ENCODE data around the gene CYB561D1. TPM values are rescaled to one million over a fixed set of nuclear protein-coding genes. Genes with fewer than 3 reads are reported as not detected.

The CYB561D1 gene
- total RNA-seq, 1 donor from 2014 or later: 11.1 TPM

DNA sequence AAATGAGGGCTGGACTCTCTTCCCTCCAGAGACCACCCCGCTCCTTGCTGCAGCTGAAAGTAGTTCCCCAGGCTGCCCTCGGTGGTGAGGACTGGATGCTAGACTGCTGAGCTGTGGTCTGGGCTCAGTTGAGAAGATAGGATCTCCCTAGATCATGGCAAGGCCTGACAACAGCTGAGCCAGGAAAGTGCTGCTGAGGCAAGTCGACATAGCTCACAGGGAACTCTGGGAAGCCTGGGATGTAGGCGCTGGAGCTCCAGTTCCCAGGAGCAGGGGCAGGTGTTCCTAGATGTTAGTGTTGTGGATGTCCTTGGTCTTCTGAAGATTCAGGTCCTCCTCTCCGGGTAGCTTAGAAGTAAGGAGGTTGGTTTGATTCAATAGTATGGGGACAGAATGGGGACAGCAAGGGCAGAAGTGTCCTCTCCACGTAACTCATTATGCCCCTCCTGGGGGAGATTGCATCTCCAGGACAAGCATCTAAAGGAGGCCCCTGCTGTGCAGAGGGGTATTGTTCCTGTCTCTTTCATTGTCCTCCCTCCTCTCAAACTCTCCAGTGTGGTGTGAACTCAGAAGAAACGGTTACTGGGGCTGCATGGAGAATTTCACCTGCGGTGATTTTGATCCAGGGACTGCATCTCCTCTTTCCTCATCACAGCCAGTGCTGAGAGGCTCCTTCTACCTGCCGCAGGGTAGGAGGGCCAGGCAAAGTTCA lies 3.7 kb downstream of the CYB561D1 start:
- no peak for DNase-seq (ENCODE audit: low spot score, unreplicated experiment)
- Mint-ChIP-seq H3K4me1 (ENCODE audit: low read depth) (no peaks in the 10 kb centered on the region), H3K4me3 (ENCODE audit: low read depth) (no peak overlapping the region), H3K9me3 (ENCODE audit: low read depth) (no peaks in the 10 kb centered on the region), H3K27ac (no peak overlapping the region), H3K27me3 (no peaks in the 10 kb centered on the region), H3K36me3 (ENCODE audit: insufficient read depth) (peaks cover 3% of the 10 kb centered on the region)
- TF ChIP-seq, protein P1, sequence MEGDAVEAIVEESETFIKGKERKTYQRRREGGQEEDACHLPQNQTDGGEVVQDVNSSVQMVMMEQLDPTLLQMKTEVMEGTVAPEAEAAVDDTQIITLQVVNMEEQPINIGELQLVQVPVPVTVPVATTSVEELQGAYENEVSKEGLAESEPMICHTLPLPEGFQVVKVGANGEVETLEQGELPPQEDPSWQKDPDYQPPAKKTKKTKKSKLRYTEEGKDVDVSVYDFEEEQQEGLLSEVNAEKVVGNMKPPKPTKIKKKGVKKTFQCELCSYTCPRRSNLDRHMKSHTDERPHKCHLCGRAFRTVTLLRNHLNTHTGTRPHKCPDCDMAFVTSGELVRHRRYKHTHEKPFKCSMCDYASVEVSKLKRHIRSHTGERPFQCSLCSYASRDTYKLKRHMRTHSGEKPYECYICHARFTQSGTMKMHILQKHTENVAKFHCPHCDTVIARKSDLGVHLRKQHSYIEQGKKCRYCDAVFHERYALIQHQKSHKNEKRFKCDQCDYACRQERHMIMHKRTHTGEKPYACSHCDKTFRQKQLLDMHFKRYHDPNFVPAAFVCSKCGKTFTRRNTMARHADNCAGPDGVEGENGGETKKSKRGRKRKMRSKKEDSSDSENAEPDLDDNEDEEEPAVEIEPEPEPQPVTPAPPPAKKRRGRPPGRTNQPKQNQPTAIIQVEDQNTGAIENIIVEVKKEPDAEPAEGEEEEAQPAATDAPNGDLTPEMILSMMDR (IDR thresholded peaks at IDR 0.05; ENCODE audit: unreplicated experiment): no peak

DNA sequence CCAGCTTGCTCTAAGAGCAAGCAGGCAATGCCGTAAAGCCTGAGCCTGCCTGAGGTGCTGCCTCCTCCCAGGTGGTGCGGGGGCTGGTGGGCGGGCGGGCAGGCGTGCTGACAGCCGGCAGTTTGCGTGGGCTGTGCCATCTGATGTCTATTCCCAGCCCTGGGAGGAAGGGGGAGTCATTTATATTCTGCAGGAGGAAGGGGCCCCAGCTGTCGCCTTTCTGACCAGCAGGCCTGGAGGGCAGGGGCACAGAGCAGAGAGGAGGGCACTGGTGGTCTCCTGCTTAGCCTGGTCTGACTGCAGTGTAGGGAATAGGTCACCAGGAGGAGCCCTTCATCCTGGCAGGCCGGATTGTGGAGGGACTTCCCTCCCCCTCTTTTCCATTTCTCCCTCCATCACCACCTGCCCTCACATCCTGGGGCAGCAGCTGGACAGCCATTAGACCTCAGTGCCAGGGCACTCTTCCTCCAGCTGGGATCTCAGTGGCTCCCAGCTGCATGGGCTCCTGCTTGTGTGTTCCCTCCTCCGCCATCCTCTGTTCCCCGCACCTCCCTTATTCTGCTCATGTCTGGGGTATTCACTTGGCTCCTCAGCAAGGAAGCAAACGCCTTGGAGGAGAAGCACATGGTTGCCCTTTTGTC lies 4.4 kb downstream of the CYB561D1 start:
- H3K27ac Mint-ChIP-seq: no peak overlapping the region
- H3K4me1 Mint-ChIP-seq (ENCODE audit: low read depth): no peaks in the 10 kb centered on the region
- no peaks in the 10 kb centered on the region for H3K9me3 Mint-ChIP-seq (ENCODE audit: low read depth)
- TF ChIP-seq, protein P1 (IDR thresholded peaks at IDR 0.05; ENCODE audit: unreplicated experiment): peak; percentile 64
- peak; percentile 28 for DNase-seq (ENCODE audit: low spot score, unreplicated experiment)
- no peaks in the 10 kb centered on the region for H3K27me3 Mint-ChIP-seq
- H3K4me3 Mint-ChIP-seq (ENCODE audit: low read depth): no peak overlapping the region
- H3K36me3 Mint-ChIP-seq (ENCODE audit: insufficient read depth): peaks cover 3% of the 10 kb centered on the region

DNA sequence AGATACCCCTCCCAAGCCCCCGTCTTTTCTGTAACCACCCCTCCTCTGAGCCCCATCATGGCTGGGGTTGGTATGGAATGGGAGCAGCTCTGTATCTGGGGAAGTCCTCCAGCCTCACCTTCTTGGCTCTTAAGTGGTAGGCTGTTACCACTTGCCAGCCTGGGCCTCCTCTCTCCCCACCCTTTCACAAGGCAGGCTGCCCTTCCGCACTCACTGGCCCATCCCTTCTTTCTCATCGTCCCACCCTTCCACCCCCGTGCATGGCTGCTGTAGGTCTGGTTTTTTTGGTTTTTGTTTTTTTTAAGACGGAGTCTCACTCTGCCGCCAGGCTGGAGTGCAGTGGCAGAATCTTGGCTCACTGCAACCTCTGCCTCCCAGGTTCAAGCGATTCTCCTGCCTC lies 5.2 kb downstream of the CYB561D1 start:
- Mint-ChIP-seq H3K9me3 (ENCODE audit: low read depth) (no peaks in the 10 kb centered on the region), H3K36me3 (ENCODE audit: insufficient read depth) (peaks cover 3% of the 10 kb centered on the region), H3K4me3 (ENCODE audit: low read depth) (no peak overlapping the region), H3K27ac (no peak overlapping the region), H3K27me3 (no peaks in the 10 kb centered on the region), H3K4me1 (ENCODE audit: low read depth) (no peaks in the 10 kb centered on the region)
- DNase-seq (ENCODE audit: low spot score, unreplicated experiment): no peak
- TF ChIP-seq, protein P1 (IDR thresholded peaks at IDR 0.05; ENCODE audit: unreplicated experiment): no peak

DNA sequence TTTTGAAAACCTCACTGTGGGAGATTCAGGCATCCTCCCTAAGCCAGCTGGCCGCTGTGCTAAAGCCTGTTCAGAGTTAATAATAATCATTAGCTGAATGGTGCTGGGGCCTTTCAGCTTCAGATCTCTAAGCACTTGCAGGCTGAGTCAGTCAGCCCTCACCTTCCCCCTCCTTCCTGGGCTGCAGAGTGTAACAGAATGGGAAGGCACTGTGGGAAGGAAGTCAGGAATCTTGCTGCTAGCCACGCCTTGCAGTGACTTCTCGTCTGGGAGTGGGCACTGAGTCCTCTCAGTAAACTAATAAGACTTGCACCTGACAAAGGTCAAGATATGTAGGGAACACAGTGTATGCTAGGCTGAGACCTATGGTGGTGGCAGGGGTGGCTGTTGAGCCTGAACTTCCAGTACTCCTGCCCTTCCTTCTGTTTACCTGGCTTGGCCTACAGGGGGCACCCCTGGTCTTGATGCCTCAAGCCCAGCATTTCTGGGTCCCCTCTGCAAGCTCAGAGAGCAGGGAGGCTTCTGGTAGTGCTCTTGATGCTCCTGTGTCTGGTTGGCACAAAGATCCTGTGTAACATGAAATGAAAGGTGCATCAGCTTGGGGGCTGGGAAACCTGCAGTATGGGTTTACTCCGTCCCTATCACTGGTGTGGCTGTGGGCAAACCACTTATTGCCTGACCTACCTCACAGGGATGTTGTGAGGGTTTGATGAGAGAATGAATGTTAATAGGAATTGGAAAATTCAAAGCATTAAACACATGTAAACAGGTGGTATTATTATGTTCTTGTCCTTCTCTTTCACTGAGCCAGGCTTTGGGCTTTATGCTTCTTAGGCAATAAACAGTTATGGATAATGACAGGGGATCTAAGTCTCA lies 6.0 kb downstream of the CYB561D1 start:
- no peak overlapping the region for H3K4me3 Mint-ChIP-seq (ENCODE audit: low read depth)
- no peaks in the 10 kb centered on the region for H3K9me3 Mint-ChIP-seq (ENCODE audit: low read depth)
- TF ChIP-seq, protein P1 (IDR thresholded peaks at IDR 0.05; ENCODE audit: unreplicated experiment): peak; percentile 41
- H3K27ac Mint-ChIP-seq: no peak overlapping the region
- H3K27me3 Mint-ChIP-seq: no peaks in the 10 kb centered on the region
- H3K36me3 Mint-ChIP-seq (ENCODE audit: insufficient read depth): peaks cover 3% of the 10 kb centered on the region
- no peaks in the 10 kb centered on the region for H3K4me1 Mint-ChIP-seq (ENCODE audit: low read depth)
- DNase-seq (ENCODE audit: low spot score, unreplicated experiment): no peak

DNA sequence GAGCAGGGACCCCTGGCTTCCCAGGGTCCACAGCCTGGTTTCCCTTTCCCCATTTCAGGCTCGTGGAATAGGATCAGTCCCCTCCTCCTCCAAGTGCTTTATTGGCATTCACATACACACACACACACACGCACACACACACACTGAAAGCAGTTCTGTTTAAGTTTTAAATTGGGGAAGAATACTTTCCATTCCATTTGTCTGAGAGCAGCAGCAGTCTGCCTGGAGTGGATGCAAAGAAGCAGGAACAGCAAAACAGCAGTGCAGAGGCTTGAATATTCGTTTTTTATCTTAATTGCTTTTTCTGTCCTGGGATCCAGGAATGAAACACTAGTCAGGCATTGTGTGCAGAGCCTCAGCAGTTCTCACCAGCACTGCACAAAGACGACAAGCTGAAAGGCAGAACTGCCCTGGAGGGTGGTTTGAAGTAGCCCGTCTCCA lies 7.1 kb downstream of the CYB561D1 start:
- Mint-ChIP-seq H3K27me3 (no peaks in the 10 kb centered on the region), H3K4me1 (ENCODE audit: low read depth) (no peaks in the 10 kb centered on the region), H3K27ac (no peak overlapping the region), H3K9me3 (ENCODE audit: low read depth) (no peaks in the 10 kb centered on the region), H3K4me3 (ENCODE audit: low read depth) (no peak overlapping the region), H3K36me3 (ENCODE audit: insufficient read depth) (peaks cover 3% of the 10 kb centered on the region)
- DNase-seq (ENCODE audit: low spot score, unreplicated experiment): no peak
- TF ChIP-seq, protein P1 (IDR thresholded peaks at IDR 0.05; ENCODE audit: unreplicated experiment): no peak

All from progenitor cell of endocrine pancreas (in vitro differentiated cells).